ENCODE data around the gene PRSS12. TPM values are rescaled to one million over a fixed set of nuclear protein-coding genes. Genes with fewer than 3 reads are reported as not detected.
"Not testable (repeated sequence)": the region's sequence is repeated elsewhere in the genome, so short reads cannot be mapped to it uniquely, and the experiment has no call there.

The PRSS12 gene
- total RNA-seq, 2 donors from 2014 or later: 1.7 to 43.0 TPM

DNA sequence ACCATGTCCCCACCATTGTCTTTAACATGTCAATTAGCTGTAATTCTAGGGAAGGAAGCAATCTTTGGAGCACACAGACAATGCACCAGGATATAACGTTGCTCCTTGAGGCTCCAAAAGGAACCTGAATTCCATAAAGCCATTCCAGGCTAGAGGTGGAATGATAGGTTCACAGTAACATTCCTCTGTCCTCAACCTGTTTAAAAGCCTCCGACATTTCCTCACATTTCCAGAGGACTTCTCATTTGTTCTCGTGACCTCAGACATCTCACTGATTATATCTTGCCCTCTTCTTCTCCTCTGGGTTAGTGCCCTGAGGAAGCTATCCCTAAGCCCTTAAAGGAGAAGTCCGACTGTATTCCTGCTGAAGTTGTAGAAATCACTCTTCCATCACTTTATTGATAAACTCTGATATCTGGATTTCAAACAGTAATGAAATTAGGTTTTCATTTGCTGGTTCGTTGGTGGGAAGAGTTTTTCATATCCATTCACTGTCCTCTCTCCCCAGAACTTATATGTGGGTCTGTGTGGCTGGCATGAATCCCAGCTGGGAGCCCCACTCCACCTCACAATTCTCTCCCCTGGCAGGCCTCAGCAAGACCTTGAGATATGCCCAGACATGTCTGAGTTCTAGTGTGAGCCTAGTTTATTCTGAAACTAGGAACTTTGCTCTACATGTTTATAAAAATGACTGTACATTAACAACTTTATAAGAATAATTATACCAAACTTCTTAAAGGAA, 44.2 kb upstream of the PRSS12 start:
- H3K27ac ChIP-seq: no peak overlapping the region
- H3K4me3 ChIP-seq: no peak overlapping the region
- intact Hi-C loops (cut with DNase I): no loop called here
- 64% methylated on average over 5 of the region's 5 CpGs for WGBS
- no peaks in the 10 kb centered on the region for H3K36me3 ChIP-seq
- no peaks in the 10 kb centered on the region for H3K9me3 ChIP-seq
- TF ChIP-seq POLR2AphosphoS5 (IDR thresholded peaks at IDR 0.05): no peak
- TF ChIP-seq, protein P1, sequence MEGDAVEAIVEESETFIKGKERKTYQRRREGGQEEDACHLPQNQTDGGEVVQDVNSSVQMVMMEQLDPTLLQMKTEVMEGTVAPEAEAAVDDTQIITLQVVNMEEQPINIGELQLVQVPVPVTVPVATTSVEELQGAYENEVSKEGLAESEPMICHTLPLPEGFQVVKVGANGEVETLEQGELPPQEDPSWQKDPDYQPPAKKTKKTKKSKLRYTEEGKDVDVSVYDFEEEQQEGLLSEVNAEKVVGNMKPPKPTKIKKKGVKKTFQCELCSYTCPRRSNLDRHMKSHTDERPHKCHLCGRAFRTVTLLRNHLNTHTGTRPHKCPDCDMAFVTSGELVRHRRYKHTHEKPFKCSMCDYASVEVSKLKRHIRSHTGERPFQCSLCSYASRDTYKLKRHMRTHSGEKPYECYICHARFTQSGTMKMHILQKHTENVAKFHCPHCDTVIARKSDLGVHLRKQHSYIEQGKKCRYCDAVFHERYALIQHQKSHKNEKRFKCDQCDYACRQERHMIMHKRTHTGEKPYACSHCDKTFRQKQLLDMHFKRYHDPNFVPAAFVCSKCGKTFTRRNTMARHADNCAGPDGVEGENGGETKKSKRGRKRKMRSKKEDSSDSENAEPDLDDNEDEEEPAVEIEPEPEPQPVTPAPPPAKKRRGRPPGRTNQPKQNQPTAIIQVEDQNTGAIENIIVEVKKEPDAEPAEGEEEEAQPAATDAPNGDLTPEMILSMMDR (IDR thresholded peaks at IDR 0.05): no peak
- no peak for TF ChIP-seq POLR2A (IDR thresholded peaks at IDR 0.05)
- DNase-seq (ENCODE audit: low spot score): no peak
- H3K27me3 ChIP-seq (replicated peaks; ENCODE audit: insufficient read depth): no peaks in the 10 kb centered on the region
- no peaks in the 10 kb centered on the region for H3K4me1 ChIP-seq (replicated peaks)

DNA sequence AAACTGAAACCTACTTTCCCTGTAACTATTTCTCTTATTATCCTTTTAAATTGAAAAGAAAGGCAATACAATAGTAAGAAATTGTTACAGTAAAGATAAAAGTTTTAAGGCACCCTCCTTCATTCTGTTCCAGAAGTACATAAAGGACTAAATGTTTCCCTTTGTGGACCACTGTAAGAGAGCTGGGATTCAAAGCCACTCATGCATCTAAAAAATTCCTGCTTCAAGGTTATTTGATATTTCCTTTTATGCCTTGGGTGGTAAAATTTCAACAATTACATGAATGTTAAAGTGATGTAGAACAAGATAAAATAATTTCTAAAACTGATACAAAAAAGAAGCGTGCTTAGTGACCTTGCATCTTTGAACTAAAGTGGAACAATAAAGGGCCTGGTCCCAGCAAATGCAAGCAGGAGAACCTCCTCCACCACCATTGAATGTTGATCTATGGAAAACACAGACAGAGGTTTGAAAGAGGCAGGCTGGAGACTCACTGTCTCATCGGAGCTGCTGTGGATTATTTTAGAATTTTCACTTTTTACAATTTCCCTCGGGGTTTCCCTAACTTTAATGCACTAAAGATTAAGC, 42.3 kb upstream of the PRSS12 start:
- Histone ChIP-seq H3K9me3 (no peaks in the 10 kb centered on the region), H3K27ac (no peak overlapping the region), H3K36me3 (no peaks in the 10 kb centered on the region), H3K4me3 (no peak overlapping the region), H3K27me3 (replicated peaks; ENCODE audit: insufficient read depth) (no peaks in the 10 kb centered on the region), H3K4me1 (replicated peaks) (no peaks in the 10 kb centered on the region)
- TF ChIP-seq POLR2AphosphoS5 (IDR thresholded peaks at IDR 0.05): no peak
- TF ChIP-seq, protein P1 (IDR thresholded peaks at IDR 0.05): no peak
- TF ChIP-seq POLR2A (IDR thresholded peaks at IDR 0.05): no peak
- intact Hi-C loops (cut with DNase I): no loop called here
- WGBS: 32% methylated on average over 3 of the region's 3 CpGs
- DNase-seq (ENCODE audit: low spot score): no peak

- H3K36me3 ChIP-seq; intact Hi-C loops (cut with DNase I); H3K27ac ChIP-seq; H3K4me1 ChIP-seq (replicated peaks); DNase-seq (ENCODE audit: low spot score); H3K4me3 ChIP-seq; H3K9me3 ChIP-seq; H3K27me3 ChIP-seq (replicated peaks; ENCODE audit: insufficient read depth): not testable (repeated sequence)
- 97% methylated on average over 5 of the region's 5 CpGs for WGBS
These were observed 39.7 kb upstream of the PRSS12 start for GRCh38 chr4:118392509-118392908.

GRCh38 chr4:118390121-118390520, 37.3 kb upstream of the PRSS12 start:
- intact Hi-C loops (cut with DNase I): no loop called here
- TF ChIP-seq, protein P1 (IDR thresholded peaks at IDR 0.05): no peak
- TF ChIP-seq POLR2A (IDR thresholded peaks at IDR 0.05) (no peak), POLR2AphosphoS5 (IDR thresholded peaks at IDR 0.05) (no peak)
- no peaks in the 10 kb centered on the region for H3K4me1 ChIP-seq (replicated peaks)
- no peaks in the 10 kb centered on the region for H3K36me3 ChIP-seq
- H3K27me3 ChIP-seq (replicated peaks; ENCODE audit: insufficient read depth): no peaks in the 10 kb centered on the region
- H3K9me3 ChIP-seq: no peaks in the 10 kb centered on the region
- 76% methylated on average over 2 of the region's 2 CpGs for WGBS
- H3K27ac ChIP-seq: no peak overlapping the region
- H3K4me3 ChIP-seq: no peak overlapping the region
- no peak for DNase-seq (ENCODE audit: low spot score)

- Histone ChIP-seq H3K9me3 (no peaks in the 10 kb centered on the region), H3K27me3 (replicated peaks; ENCODE audit: insufficient read depth) (no peaks in the 10 kb centered on the region), H3K27ac (no peak overlapping the region), H3K4me1 (replicated peaks) (no peaks in the 10 kb centered on the region), H3K36me3 (no peaks in the 10 kb centered on the region), H3K4me3 (no peak overlapping the region)
- WGBS: 64% methylated on average over 6 of the region's 6 CpGs
- intact Hi-C loops (cut with DNase I): no loop called here
- TF ChIP-seq POLR2A (IDR thresholded peaks at IDR 0.05): no peak
- no peak for TF ChIP-seq POLR2AphosphoS5 (IDR thresholded peaks at IDR 0.05)
- TF ChIP-seq, protein P1 (IDR thresholded peaks at IDR 0.05): no peak
- no peak for DNase-seq (ENCODE audit: low spot score)
These were observed 36.9 kb upstream of the PRSS12 start for GRCh38 chr4:118389721-118390120.
